ENCODE data around the gene GPAM.

DNA sequence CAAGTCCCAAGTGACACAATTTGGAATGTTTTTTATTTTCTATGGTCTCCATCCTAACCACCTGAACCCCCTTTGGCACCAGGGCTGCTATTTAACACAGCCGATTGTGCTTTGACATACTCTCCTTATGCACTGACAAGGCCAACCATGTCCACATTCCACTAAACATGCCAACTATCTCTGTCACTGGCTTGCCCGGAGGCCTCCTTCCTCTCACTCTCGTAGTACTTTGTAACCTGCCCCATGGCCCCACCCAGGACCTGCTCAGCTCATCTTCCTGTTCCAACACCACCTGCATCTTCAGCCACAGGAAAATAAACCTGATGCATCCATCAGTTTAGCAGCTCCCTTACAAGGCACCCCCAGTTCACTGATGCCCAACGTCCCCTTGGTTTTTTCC lies 63.1 kb downstream of the GPAM start:
- TF ChIP-seq POLR2AphosphoS5 (IDR thresholded peaks at IDR 0.05; ENCODE audit: low read depth, low read length) (no peak), POLR2A (IDR thresholded peaks at IDR 0.05; ENCODE audit: low read depth, low read length) (no peak), TAF1 (IDR thresholded peaks at IDR 0.05; ENCODE audit: borderline replicate concordance, low read depth, low read length) (no peak)

Measured in GM12892 (cell line).